HEK293 (cell line): ENCODE measurements around the gene TNNC1.

ENCODE experiments used
- CTCF ChIA-PET: fragments of 350-600 bp; formaldehyde crosslinking; extraction: SDS; loops from one replicate; lab custom pipeline; 2021; ENCODE audit warnings: antibody characterized with exemption; lab: Yijun Ruan, JAX
- POLR2A ChIA-PET: fragments of 300-600 bp; formaldehyde crosslinking; extraction: SDS; loops from one replicate; lab custom pipeline; 2020; ENCODE audit warnings: antibody characterized with exemption, inconsistent platforms; lab: Yijun Ruan, JAX
- H3K27ac ChIP-seq: fragments of 200-500 bp; sonication (Bioruptor generic); 2 replicates; pipeline ENCODE4 v1.5.1; 2014; ENCODE audit warnings: low read depth, low read length, control low read depth, inconsistent platforms; ENCODE audit errors: extremely low read depth
- H3K36me3 ChIP-seq, 2 experiments: fragments of 200-500 bp in 1 of 2; sonication (Bioruptor generic) in 1 of 2; 1 replicate in 1 of 2; 2 replicates in 1 of 2; pipeline ENCODE4 v1.5.1; 2014 to 2017; ENCODE audit warnings: inconsistent platforms in 2 of 2, low read length in 2 of 2; ENCODE audit not compliant: control insufficient read depth in 2 of 2, insufficient read depth in 1 of 2
- H3K4me1 ChIP-seq: fragments of 200-500 bp; sonication (Bioruptor generic); 2 replicates; pipeline ENCODE4 v1.5.1; 2014; ENCODE audit warnings: mild to moderate bottlenecking, low read length, inconsistent platforms; ENCODE audit not compliant: control insufficient read depth, insufficient read depth
- H3K4me3 ChIP-seq: 2 replicates; pipeline ENCODE4 v1.5.1; 2011; ENCODE audit warnings: low read depth, mild to moderate bottlenecking, control low read depth, low read length, moderate library complexity
- H3K9me3 ChIP-seq: fragments of 200-500 bp; sonication (Bioruptor generic); 2 replicates; pipeline ENCODE4 v1.5.1; 2014; ENCODE audit warnings: low read depth, low read length, inconsistent platforms; ENCODE audit not compliant: control insufficient read depth, insufficient read depth
- GFI1B ChIP-seq: fragments of 450-650 bp; formaldehyde crosslinking; IDR thresholded peaks from 2 replicates; pipeline ENCODE4 v1.5.1; 2016; ENCODE audit warnings: missing biosample characterization, missing genetic modification characterization
- IKZF3 ChIP-seq: fragments of 450-650 bp; IDR thresholded peaks from 2 replicates; pipeline ENCODE4 v1.5.0; 2018; ENCODE audit warnings: missing biosample characterization, mild to moderate bottlenecking, missing genetic modification characterization, moderate library complexity
- SALL2 ChIP-seq: fragments of 450-650 bp; formaldehyde crosslinking; IDR thresholded peaks from 2 replicates; pipeline ENCODE4 v1.5.0; 2017; ENCODE audit warnings: missing biosample characterization, mild to moderate bottlenecking, missing genetic modification characterization, borderline replicate concordance
- TRIM28 ChIP-seq: IDR thresholded peaks from 2 replicates; pipeline ENCODE4 v1.6.1; 2011; ENCODE audit warnings: low read length, control low read depth, borderline replicate concordance
- ZNF146 ChIP-seq: fragments of 450-650 bp; formaldehyde crosslinking; IDR thresholded peaks from 2 replicates; pipeline ENCODE4 v1.5.1; 2016; ENCODE audit warnings: missing biosample characterization, missing genetic modification characterization
- ZNF174 ChIP-seq: fragments of 450-650 bp; formaldehyde crosslinking; IDR thresholded peaks from 2 replicates; pipeline ENCODE4 v1.5.0; 2017; ENCODE audit warnings: missing biosample characterization, mild to moderate bottlenecking, missing genetic modification characterization
- ZNF211 ChIP-seq: fragments of 450-650 bp; formaldehyde crosslinking; IDR thresholded peaks from 2 replicates; pipeline ENCODE4 v1.5.1; 2016; ENCODE audit warnings: low read depth, missing biosample characterization, missing genetic modification characterization
- ZNF549 ChIP-seq: fragments of 450-650 bp; IDR thresholded peaks from 2 replicates; pipeline ENCODE4 v1.5.1; 2018; ENCODE audit warnings: missing biosample characterization, missing genetic modification characterization, mild to moderate bottlenecking, inconsistent platforms, moderate library complexity
- ZNF76 ChIP-seq: fragments of 450-650 bp; formaldehyde crosslinking; IDR thresholded peaks from 2 replicates; pipeline ENCODE4; 2016; ENCODE audit warnings: low read depth, missing biosample characterization, missing genetic modification characterization, borderline replicate concordance
- TF ChIP-seq, protein P1 (sequence below): fragments of 450-650 bp; formaldehyde crosslinking; IDR thresholded peaks from 2 replicates; pipeline ENCODE4 v1.5.1; 2016; ENCODE audit warnings: missing biosample characterization, missing genetic modification characterization
- TF ChIP-seq, protein P2 (sequence below): fragments of 450-650 bp; formaldehyde crosslinking; IDR thresholded peaks from 2 replicates; pipeline ENCODE4 v1.5.1; 2016; ENCODE audit warnings: missing biosample characterization, missing genetic modification characterization
- TF ChIP-seq, protein P3 (sequence below): fragments of 450-650 bp; formaldehyde crosslinking; IDR thresholded peaks from 2 replicates; pipeline ENCODE4 v1.5.1; 2016; ENCODE audit warnings: missing biosample characterization, missing genetic modification characterization
- TF ChIP-seq, protein P4 (sequence below): fragments of 450-650 bp; formaldehyde crosslinking; IDR thresholded peaks from 2 replicates; pipeline ENCODE4 v1.5.1; 2017; ENCODE audit warnings: missing biosample characterization, mild to moderate bottlenecking, missing genetic modification characterization, moderate library complexity

Gene TNNC1

DNA sequence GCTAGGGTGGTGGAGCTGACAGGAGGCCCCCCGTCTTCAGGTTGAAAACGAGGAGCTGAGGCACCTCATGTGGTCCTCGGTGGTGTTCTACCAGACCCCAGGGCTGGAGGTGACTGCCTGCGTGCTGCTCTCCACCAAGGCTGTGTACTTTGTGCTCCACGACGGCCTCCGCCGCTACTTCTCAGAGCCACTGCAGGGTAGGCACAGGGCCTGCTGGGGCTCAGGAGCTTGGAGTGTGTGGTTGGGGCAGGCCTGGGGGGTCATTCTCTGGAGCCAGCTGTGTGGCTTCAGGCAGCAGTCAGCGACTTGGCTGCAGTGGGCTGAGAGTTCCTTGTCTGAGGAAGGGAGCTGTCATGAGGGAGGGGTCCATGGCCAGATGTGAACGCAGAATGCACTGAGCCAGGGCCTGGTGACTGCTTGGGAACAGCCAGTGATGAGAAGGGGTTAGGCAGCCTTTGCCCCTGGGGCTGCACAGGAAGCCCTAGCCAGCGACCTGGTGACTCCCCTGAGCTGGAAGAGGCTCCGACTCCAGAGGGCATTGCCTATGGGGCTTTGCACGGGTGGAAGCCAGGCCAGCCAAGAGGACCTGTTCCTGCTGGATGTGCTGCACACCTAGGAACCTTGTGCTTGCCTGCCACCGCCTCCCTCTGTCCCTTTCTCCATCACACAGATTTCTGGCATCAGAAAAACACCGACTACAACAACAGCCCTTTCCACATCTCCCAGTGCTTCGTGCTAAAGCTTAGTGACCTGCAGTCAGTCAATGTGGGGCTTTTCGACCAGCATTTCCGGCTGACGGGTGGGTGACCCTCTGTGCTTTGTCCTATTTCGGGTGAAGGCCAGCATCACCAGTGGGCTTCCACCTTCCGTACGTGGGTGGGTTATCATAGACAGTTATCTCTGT lies 36.4 kb upstream of the TNNC1 start:
- no peaks in the 10 kb centered on the region for H3K4me1 ChIP-seq
- H3K36me3 ChIP-seq = peaks cover 4 to 77% of the 10 kb centered on the region in 2 experiments; a peak in 1 of 3 replicates
- POLR2A ChIA-PET = no interaction called here
- TF ChIP-seq ZNF146 = no peak
- TF ChIP-seq, protein P1, sequence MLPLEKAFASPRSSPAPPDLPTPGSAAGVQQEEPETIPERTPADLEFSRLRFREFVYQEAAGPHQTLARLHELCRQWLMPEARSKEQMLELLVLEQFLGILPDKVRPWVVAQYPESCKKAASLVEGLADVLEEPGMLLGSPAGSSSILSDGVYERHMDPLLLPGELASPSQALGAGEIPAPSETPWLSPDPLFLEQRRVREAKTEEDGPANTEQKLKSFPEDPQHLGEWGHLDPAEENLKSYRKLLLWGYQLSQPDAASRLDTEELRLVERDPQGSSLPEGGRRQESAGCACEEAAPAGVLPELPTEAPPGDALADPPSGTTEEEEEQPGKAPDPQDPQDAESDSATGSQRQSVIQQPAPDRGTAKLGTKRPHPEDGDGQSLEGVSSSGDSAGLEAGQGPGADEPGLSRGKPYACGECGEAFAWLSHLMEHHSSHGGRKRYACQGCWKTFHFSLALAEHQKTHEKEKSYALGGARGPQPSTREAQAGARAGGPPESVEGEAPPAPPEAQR (tag by site-specific recombination) = no peak
- TF ChIP-seq, all 188 proteins: peak for 0
- CTCF ChIA-PET = interaction anchor here (0.7 kb wide), 1 partner anchor 12 kb away, joined by 3 read pairs; no protein-coding TSS in a partner anchor
- Histone ChIP-seq H3K9me3 (no peaks in the 10 kb centered on the region), H3K4me3 (no peak overlapping the region), H3K27ac (no peak overlapping the region)

DNA sequence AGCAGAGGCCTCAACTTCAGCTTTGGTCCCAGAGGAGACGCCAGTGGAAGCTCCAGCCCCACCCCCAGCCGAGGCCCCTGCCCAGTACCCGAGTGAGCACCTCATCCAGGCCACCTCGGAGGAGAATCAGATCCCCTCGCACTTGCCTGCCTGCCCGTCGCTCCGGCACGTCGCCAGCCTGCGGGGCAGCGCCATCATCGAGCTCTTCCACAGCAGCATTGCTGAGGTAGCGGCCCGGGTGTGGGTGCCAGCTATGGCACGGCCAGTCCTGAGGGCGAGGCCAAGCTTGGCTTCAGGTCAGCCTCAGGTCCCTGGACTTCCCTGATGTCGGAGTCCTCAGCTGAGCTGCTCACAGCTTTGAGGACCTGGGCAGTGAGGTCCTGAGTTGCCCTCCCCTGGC lies 35.6 kb upstream of the TNNC1 start:
- peaks cover 4 to 85% of the 10 kb centered on the region in 2 experiments; a peak in 1 of 3 replicates for H3K36me3 ChIP-seq
- H3K4me3 ChIP-seq = no peak overlapping the region
- POLR2A ChIA-PET = interaction anchor here (1.1 kb wide), 1 partner anchor 9 kb away, joined by 3 read pairs; no protein-coding TSS in a partner anchor
- no peak overlapping the region for H3K27ac ChIP-seq
- TF ChIP-seq GFI1B (tag by site-specific recombination) = no peak
- no peak for TF ChIP-seq SALL2 (tag by site-specific recombination)
- TF ChIP-seq, all 188 proteins: peak for 0
- H3K4me1 ChIP-seq = no peaks in the 10 kb centered on the region
- no peaks in the 10 kb centered on the region for H3K9me3 ChIP-seq
- CTCF ChIA-PET = no interaction called here

DNA sequence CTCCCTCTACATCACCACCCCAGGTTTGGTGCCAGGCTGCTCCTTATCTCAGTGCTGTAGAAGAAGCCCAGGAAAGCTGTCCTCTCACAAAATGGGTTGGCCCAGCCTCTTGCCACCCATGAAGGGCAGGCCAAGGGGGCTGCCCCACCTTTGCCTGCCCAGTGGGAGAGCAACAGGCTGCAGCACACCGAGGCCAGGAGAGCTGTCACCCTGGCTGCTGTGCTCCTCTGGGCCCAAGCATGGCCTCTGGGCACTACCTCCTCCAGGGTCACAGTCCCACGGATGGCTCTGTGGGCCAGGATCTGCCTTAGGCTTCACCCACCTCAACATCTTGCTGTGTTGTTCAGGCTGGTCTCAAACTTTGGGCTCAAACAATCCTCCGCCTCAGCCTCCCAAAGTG lies 34.9 kb upstream of the TNNC1 start:
- TF ChIP-seq, protein P2, sequence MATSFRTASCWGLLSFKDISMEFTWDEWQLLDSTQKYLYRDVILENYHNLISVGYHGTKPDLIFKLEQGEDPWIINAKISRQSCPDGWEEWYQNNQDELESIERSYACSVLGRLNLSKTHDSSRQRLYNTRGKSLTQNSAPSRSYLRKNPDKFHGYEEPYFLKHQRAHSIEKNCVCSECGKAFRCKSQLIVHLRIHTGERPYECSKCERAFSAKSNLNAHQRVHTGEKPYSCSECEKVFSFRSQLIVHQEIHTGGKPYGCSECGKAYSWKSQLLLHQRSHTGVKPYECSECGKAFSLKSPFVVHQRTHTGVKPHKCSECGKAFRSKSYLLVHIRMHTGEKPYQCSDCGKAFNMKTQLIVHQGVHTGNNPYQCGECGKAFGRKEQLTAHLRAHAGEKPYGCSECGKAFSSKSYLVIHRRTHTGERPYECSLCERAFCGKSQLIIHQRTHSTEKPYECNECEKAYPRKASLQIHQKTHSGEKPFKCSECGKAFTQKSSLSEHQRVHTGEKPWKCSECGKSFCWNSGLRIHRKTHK = no peak
- TF ChIP-seq, protein P3, sequence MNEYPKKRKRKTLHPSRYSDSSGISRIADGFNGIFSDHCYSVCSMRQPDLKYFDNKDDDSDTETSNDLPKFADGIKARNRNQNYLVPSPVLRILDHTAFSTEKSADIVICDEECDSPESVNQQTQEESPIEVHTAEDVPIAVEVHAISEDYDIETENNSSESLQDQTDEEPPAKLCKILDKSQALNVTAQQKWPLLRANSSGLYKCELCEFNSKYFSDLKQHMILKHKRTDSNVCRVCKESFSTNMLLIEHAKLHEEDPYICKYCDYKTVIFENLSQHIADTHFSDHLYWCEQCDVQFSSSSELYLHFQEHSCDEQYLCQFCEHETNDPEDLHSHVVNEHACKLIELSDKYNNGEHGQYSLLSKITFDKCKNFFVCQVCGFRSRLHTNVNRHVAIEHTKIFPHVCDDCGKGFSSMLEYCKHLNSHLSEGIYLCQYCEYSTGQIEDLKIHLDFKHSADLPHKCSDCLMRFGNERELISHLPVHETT (tag by site-specific recombination) = no peak
- TF ChIP-seq TRIM28 (no peak), ZNF211 (no peak), IKZF3 (tag by site-specific recombination) (no peak), ZNF174 (tag by site-specific recombination) (no peak), ZNF76 (tag by site-specific recombination) (no peak), ZNF549 (tag by site-specific recombination) (no peak)
- TF ChIP-seq, protein P4, sequence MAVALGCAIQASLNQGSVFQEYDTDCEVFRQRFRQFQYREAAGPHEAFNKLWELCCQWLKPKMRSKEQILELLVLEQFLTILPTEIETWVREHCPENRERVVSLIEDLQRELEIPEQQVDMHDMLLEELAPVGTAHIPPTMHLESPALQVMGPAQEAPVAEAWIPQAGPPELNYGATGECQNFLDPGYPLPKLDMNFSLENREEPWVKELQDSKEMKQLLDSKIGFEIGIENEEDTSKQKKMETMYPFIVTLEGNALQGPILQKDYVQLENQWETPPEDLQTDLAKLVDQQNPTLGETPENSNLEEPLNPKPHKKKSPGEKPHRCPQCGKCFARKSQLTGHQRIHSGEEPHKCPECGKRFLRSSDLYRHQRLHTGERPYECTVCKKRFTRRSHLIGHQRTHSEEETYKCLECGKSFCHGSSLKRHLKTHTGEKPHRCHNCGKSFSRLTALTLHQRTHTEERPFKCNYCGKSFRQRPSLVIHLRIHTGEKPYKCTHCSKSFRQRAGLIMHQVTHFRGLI = no peak
- TF ChIP-seq, all 188 proteins: peak for 0
- no peak overlapping the region for H3K27ac ChIP-seq
- ChIA-PET POLR2A (interaction anchor here (1.1 kb wide), 1 partner anchor 9 kb away, joined by 3 read pairs; no protein-coding TSS in a partner anchor), CTCF (no interaction called here)
- peaks cover 4 to 87% of the 10 kb centered on the region in 2 experiments; a peak in 1 of 3 replicates for H3K36me3 ChIP-seq
- H3K4me1 ChIP-seq = no peaks in the 10 kb centered on the region
- H3K9me3 ChIP-seq = no peaks in the 10 kb centered on the region
- no peak overlapping the region for H3K4me3 ChIP-seq
